Measurements from ENCODE around the gene DNAJB6. TPM values are rescaled to one million over a fixed set of nuclear protein-coding genes. Genes with fewer than 3 reads are reported as not detected.

Gene DNAJB6
- total and polyA plus RNA-seq, 2 experiments from 2014 or later = 92.2 to 110 TPM

- Histone ChIP-seq H4K20me1 (ENCODE audit: insufficient read depth, poor library complexity, severe bottlenecking) (peaks cover 10% of the 10 kb centered on the region), H3K9me2 (replicated peaks; ENCODE audit: insufficient read depth) (no peaks in the 10 kb centered on the region), H3K36me3 (replicated peaks; ENCODE audit: insufficient read depth, low read depth) (no peaks in the 10 kb centered on the region), H3K27ac (no peak overlapping the region), H3K27me3 (no peaks in the 10 kb centered on the region), H3K4me3 (no peak overlapping the region), H3K9me3 (ENCODE audit: low read depth) (no peaks in the 10 kb centered on the region), H3K79me2 (peaks cover 47% of the 10 kb centered on the region), H3K4me2 (no peak overlapping the region), H2AFZ (no peak overlapping the region), H3K4me1 (ENCODE audit: insufficient read depth) (no peaks in the 10 kb centered on the region)
- DNase-seq (ENCODE audit: low spot score) = no peak
- 91% methylated on average over 19 of the region's 19 CpGs for WGBS (ENCODE audit: low lambda C conversion rate, missing lambda C conversion rate)
- TF ChIP-seq EZH2phosphoT487 (IDR thresholded peaks at IDR 0.05; ENCODE audit: low read depth, severe bottlenecking, unreplicated experiment) (no peak), EZH2 (IDR thresholded peaks at IDR 0.05; ENCODE audit: borderline replicate concordance) (no peak)
- TF ChIP-seq, protein P1, sequence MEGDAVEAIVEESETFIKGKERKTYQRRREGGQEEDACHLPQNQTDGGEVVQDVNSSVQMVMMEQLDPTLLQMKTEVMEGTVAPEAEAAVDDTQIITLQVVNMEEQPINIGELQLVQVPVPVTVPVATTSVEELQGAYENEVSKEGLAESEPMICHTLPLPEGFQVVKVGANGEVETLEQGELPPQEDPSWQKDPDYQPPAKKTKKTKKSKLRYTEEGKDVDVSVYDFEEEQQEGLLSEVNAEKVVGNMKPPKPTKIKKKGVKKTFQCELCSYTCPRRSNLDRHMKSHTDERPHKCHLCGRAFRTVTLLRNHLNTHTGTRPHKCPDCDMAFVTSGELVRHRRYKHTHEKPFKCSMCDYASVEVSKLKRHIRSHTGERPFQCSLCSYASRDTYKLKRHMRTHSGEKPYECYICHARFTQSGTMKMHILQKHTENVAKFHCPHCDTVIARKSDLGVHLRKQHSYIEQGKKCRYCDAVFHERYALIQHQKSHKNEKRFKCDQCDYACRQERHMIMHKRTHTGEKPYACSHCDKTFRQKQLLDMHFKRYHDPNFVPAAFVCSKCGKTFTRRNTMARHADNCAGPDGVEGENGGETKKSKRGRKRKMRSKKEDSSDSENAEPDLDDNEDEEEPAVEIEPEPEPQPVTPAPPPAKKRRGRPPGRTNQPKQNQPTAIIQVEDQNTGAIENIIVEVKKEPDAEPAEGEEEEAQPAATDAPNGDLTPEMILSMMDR (IDR thresholded peaks at IDR 0.05; ENCODE audit: poor library complexity) = no peak
These were observed 53.3 kb downstream of the DNAJB6 start for GRCh38 chr7:157389951-157390730.

GRCh38 chr7:157391036-157391710 is 54.4 kb downstream of the DNAJB6 start:
- Histone ChIP-seq H3K4me3 (no peak overlapping the region), H3K27ac (no peak overlapping the region), H4K20me1 (ENCODE audit: insufficient read depth, poor library complexity, severe bottlenecking) (peaks cover 12% of the 10 kb centered on the region), H3K4me2 (no peak overlapping the region), H3K9me3 (ENCODE audit: low read depth) (no peaks in the 10 kb centered on the region), H3K27me3 (no peaks in the 10 kb centered on the region), H3K79me2 (peaks cover 47% of the 10 kb centered on the region), H3K4me1 (ENCODE audit: insufficient read depth) (no peaks in the 10 kb centered on the region), H2AFZ (no peak overlapping the region), H3K9me2 (replicated peaks; ENCODE audit: insufficient read depth) (no peaks in the 10 kb centered on the region), H3K36me3 (replicated peaks; ENCODE audit: insufficient read depth, low read depth) (no peaks in the 10 kb centered on the region)
- 98% methylated on average over 15 of the region's 15 CpGs for WGBS (ENCODE audit: low lambda C conversion rate, missing lambda C conversion rate)
- TF ChIP-seq, protein P1 (IDR thresholded peaks at IDR 0.05; ENCODE audit: poor library complexity) = no peak
- TF ChIP-seq EZH2 (IDR thresholded peaks at IDR 0.05; ENCODE audit: borderline replicate concordance) (no peak), EZH2phosphoT487 (IDR thresholded peaks at IDR 0.05; ENCODE audit: low read depth, severe bottlenecking, unreplicated experiment) (no peak)
- no peak for DNase-seq (ENCODE audit: low spot score)

DNA sequence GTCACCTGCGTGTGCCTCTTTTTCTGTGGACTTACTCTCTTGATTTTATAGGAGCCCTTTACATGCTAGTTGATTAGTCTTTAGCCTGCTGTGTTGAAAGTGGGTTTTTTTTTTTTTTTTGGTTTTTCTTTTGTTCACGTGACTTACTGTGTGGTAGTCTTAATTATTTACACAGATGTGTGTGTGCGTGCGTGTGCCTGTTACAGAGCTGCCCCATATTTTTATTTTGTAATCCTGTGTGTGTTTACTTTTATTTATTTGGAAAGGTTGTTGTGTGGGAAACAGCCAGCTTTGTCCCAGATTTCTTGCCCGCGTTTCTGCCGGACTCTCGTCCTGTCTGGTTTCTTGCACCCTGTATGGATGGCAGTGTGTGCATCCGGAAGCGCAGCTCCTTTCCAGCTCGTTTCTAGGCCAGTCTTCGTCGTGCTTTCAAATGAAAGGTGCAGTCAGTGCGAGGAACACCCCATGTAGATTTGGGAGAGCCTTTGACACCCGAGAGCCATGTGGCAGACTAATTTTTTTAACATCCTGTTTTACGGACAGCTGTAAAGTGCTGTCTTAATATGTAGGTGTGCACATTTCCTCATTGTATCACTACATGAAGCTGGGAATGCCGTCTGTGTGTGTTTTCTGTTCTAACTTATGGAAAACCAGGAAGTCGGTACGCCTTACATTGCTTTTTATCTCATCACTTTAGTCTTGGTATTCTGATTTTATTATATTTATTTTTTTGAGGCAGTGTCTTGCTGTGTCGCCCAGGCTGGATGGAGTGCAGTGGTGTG is 55.6 kb downstream of the DNAJB6 start:
- H3K36me3 ChIP-seq (replicated peaks; ENCODE audit: insufficient read depth, low read depth) = no peaks in the 10 kb centered on the region
- H3K27ac ChIP-seq = no peak overlapping the region
- WGBS (ENCODE audit: low lambda C conversion rate, missing lambda C conversion rate) = 94% methylated on average over 20 of the region's 20 CpGs
- no peak overlapping the region for H2AFZ ChIP-seq
- H3K4me1 ChIP-seq (ENCODE audit: insufficient read depth) = peaks cover 1% of the 10 kb centered on the region
- H3K27me3 ChIP-seq = no peaks in the 10 kb centered on the region
- H4K20me1 ChIP-seq (ENCODE audit: insufficient read depth, poor library complexity, severe bottlenecking) = peaks cover 13% of the 10 kb centered on the region
- no peaks in the 10 kb centered on the region for H3K9me2 ChIP-seq (replicated peaks; ENCODE audit: insufficient read depth)
- no peak overlapping the region for H3K4me2 ChIP-seq
- no peaks in the 10 kb centered on the region for H3K9me3 ChIP-seq (ENCODE audit: low read depth)
- DNase-seq (ENCODE audit: low spot score) = no peak
- H3K4me3 ChIP-seq = no peak overlapping the region
- TF ChIP-seq, protein P1 (IDR thresholded peaks at IDR 0.05; ENCODE audit: poor library complexity) = no peak
- no peak for TF ChIP-seq EZH2 (IDR thresholded peaks at IDR 0.05; ENCODE audit: borderline replicate concordance)
- no peak for TF ChIP-seq EZH2phosphoT487 (IDR thresholded peaks at IDR 0.05; ENCODE audit: low read depth, severe bottlenecking, unreplicated experiment)
- H3K79me2 ChIP-seq = peaks cover 47% of the 10 kb centered on the region

All from hepatocyte (in vitro differentiated cells).